ENCODE results near the gene DMKN.

The DMKN gene

GRCh38 chr19:35458731-35459391, 54.6 kb downstream of the DMKN start:
- peak; percentile 45 for DNase-seq

- no peak for DNase-seq
Measured at GRCh38 chr19:35458192-35458591, 55.3 kb downstream of the DMKN start.

- no peak for DNase-seq
Measured at GRCh38 chr19:35457173-35457572, 56.3 kb downstream of the DMKN start.

- DNase-seq: no peak
Measured at GRCh38 chr19:35455616-35456201, 57.7 kb downstream of the DMKN start.

GRCh38 chr19:35454663-35455062, 58.8 kb downstream of the DMKN start:
- no peak for DNase-seq

GRCh38 chr19:35451338-35452096, 61.9 kb downstream of the DMKN start:
- no peak for DNase-seq

GRCh38 chr19:35449359-35450043, 63.9 kb downstream of the DMKN start:
- peak; percentile 5 for DNase-seq

- DNase-seq: no peak
Measured at GRCh38 chr19:35447606-35448469, 65.6 kb downstream of the DMKN start, which contains the start of gene FFAR2. Gene FFAR2 (plus strand): TSS chr19:35448257. CDS start chr19:35449715, 1,458 bp downstream.

Measured in NCI-H2171 treated with DMSO at 0.1 percent for 48 hours (cell line).